Measurements from ENCODE around the gene SPRR2E.
"Not testable (repeated sequence)": the region's sequence is repeated elsewhere in the genome, so short reads cannot be mapped to it uniquely, and the experiment has no call there.

SPRR2E gene

GRCh38 chr1:153058826-153059784, 35.2 kb downstream of the SPRR2E start:
- DNase-seq = no peak

- DNase-seq = no peak
Measured at GRCh38 chr1:153058154-153058553, 36.2 kb downstream of the SPRR2E start.

DNA sequence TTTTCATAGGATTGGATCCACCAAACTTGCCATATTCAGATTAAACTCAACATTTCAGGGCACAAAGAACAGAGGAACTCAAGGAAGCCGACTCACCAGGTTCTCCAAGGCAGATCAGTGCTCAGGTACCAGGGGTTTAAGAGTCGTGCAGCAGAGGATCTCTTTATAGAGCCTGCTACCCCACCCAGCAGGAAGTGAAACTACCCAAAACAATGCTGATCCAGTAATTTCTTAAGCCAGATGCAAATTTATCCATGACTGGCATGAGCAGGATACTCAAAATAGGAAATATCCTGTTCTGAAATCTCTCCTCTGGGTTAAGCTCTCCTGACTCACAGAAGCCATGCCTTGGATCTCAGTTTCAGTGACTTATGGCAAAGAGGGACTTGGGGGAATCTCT, 37.0 kb downstream of the SPRR2E start, which contains the start of gene SPRR2A:
TSS of gene SPRR2A (minus strand) at position 138 of the 400 bp plus-strand sequence. CDS start 777 bp downstream, outside the sequence.
- no peak for DNase-seq

DNA sequence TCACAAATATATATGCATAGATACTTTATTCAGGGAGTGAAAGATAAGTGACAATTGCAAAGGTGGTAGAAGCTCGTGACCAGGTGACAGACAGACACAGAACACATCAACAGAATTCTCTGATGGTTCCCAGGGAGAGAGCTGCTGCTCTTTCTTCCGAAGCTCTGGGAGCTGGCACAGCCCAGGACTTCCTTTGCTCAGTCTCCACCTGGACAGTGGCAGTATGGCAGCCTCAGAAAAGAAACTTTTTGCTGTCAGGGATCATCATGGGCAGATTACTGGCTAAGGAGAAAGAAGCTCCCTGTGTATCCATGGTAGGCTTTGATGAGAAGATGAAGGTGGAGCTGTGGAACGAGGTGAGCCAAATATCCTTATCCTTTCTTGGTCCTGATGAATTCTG, 38.2 kb downstream of the SPRR2E start:
- DNase-seq = not testable (repeated sequence)

DNA sequence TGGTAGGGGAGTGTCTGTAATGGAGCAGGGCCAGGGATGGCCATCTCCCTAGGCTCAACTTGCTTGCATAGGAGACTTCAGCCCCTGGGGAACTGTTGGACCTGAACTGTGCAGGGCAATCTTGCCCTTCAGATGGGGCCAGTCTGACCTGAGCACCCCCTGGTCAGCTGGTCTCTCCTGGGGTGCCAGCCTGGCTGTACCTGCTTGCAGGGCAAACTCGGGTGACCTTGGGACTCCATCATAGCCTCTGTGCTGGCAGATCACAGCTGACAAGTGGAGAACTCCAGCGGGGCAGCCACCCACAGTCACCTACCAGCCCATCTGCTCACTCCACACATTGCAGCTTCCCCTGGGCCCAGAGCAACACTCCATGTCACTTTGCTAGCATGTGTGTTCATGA, 45.1 kb downstream of the SPRR2E start:
- DNase-seq = no peak

All from femur (tissue), 1 donor.